NCI-H526 treated with DMSO at 0.1 percent for 48 hours (cell line): Measurements from ENCODE around the gene SOX5.

ENCODE experiments used
- DNase-seq: peaks from one replicate; lab custom pipeline; 2025; lab: John Stamatoyannopoulos, UW

The SOX5 gene

DNA sequence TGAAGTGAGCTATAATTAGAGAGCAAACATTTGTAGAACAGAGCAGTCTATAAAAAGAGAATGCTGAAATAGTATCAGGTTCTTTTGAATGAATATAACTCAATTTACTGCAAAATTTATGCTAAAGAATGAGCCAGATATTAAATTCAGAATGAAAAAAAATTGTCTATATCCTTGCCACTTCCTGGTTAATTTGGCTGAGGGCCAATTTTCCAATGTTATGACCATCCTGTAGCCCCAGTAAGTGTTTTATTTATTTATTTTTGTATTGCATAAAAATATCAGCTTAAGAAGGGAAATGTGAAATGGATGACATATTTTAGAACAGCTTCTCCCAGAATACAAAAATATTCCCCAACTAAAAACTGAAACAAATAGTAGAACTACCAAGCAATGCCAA, 263.4 kb downstream of the SOX5 start:
- no peak for DNase-seq

DNA sequence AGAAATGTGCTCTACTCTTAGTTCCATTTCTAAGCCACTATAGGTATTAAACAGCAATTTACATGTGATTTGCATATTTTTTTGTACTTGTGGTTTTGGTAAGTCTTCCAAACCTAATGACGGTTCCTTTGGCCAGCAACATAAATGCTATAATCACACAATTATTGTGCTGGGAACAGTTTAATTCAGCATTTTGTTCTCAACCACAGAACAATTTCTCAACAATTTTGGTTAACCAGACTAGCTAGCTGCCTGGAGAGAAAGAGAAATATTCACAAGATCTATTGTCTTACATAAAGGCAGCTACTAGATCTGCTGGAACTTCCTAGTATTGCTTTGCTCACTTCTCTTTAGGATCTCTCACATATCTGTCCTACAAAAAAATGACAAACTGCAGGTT, 265.3 kb downstream of the SOX5 start:
- DNase-seq: no peak

DNA sequence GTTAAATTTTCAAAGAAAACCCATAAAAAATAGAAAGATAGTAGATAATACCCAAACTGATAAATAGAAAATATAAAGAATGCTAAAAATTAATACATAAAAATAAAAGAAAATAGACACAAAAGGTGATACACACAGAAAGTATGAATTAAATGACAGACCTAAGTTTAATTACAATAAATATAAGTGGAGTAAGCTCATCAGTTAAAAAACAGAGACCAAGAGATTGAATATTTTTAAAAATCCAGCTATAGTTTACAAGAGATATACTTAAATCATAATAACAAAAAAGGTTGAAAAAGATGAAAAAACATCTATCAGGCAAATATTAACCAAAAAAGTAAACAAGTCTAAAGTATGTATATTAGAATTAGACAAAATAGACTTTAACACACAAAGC, 268.2 kb downstream of the SOX5 start:
- DNase-seq: no peak

DNA sequence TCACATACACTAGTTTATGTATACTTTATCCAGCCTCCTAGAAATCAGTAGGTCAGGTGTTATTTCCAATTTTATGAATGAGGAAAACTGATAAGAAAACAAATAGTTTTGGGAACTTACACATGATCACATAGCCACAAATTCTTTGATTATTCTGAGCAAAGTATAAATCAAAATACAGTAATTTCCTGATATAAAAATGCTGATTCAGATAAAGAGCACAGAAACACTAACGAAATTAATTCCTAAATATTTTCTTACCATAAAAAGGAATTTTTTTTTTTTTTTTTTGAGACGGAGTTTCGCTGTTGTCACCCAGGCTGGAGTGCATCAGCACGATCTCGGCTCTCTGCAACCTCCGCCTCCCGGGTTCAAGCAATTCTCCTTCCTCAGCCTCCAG, 275.4 kb downstream of the SOX5 start:
- no peak for DNase-seq

DNA sequence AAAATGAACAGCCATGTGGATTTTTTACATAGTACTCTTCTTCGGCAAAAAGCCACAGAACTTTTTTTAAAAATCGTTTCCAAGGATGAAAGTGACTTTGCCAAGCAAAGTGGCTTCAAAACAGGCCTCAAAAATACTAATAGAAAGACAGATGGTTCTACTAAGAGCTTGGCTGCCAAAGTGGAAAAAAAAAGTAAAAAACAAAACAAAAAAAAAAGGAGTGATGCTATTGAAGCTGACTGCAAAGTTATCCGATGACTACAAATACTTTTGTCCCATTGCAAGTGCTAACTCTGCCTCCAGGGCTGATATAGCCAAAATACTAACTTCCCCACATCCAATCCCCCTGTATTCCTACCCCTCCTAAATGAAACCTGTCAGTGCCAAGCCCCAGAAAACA, 277.6 kb downstream of the SOX5 start:
- no peak for DNase-seq

DNA sequence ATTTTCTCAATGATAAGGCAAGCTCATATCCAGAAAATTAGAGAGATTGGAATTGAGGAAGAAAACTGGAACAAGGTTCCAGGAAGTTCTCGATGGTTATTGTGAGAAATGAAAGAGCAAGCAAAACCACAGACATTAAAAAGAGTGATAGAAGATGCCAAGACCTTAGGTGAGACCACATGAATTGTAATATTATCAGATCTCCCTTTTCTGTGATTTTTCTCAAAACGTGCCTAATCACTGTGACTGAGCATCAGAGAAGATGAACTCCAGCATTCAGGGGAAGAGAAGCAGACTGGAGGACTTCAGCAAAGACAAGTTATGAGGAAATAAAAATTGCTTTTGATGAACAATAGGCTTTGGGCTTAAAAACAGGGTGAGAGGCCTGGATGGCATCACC, 278.8 kb downstream of the SOX5 start:
- DNase-seq: no peak

DNA sequence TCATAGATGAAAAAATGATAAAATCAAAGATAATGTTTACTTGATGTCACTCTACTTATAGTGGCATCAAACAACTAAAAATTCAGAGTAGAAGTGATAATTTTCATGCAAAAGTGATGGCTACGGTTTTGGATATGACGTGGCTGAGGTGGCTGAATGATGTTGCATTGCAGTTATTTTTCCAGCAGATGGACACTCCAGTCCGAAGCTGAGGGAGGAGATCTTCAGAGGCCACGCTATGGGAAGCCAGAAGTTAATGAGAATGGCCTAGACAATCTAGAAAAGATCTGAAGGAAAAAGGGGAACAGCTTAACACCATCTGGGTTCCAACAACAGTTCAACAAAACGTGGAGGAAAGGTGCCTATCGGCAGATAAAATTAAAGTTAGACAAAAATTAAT, 279.8 kb downstream of the SOX5 start:
- no peak for DNase-seq

DNA sequence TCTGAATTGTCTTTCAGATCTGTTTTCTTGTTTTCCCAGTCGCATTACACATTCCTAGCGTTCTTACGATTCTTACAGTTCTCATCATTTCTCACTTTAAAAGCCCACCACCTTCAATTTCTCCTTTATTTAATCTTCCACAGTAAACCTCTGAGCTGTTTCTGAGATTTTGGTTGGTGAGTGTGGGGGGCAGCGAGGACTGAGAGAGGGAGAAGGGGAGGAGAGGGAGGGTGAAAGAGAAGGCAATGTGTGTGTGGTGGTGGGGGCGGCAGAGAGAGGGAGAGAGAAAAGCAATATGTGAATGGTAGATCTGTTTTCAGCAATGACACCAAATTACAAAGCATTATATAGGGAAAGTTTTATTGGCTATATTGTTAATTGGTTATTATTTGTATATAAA, 282.6 kb downstream of the SOX5 start:
- no peak for DNase-seq

DNA sequence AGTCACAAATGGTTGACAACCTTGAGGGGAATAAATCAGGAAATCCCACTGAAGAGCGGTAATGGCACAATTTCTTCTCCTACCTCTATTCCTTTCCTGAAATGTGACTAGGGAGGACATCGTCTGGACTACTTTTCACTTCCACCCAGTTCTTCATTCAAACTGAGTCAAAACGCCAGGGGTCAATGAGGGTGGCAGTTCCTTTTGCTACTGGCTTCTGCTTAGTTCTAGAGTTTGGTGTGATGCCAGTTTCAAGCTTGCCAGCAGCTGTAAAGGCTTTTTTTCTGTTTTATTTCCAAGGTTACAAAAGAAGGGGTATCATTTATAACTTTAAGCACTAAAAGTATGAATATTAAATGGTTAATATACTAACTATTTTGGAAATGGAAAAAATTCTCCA, 286.5 kb downstream of the SOX5 start:
- no peak for DNase-seq

DNA sequence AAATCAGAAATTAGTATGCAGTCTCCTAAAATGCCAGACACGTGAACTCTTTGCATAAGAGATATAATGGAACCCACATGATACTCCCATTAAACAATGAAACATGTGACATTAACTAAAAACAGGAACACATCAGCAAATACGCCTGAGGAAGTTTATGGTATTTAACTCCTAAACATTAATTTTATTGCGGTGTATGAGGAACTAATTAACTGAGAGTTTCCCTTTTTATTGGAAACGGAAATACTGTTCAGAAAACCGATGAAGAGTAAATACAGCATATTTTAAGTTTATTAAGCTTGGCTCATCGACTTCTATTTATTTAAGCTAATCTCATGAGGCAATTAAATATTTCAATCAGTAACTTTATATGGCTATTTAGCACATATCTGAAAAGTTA, 290.3 kb downstream of the SOX5 start:
- no peak for DNase-seq

DNA sequence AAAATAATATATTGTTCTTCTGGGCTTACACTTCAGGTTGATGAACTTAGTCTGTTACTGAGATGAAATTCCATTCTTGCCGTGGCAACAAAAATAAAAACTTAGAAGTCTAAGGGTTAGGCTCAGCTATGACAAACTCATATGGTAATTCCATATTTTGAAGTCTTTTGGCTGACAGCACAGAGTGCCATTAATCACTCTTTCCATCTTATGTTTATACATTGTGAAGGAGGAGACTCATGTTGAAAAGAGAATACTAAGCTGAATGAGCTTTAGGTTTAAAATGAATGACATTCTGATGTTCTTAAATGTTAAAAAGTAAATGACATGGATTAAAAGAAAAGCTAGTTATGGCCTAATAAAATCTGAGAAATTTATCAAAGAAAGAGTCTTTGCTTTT, 291.9 kb downstream of the SOX5 start:
- no peak for DNase-seq

DNA sequence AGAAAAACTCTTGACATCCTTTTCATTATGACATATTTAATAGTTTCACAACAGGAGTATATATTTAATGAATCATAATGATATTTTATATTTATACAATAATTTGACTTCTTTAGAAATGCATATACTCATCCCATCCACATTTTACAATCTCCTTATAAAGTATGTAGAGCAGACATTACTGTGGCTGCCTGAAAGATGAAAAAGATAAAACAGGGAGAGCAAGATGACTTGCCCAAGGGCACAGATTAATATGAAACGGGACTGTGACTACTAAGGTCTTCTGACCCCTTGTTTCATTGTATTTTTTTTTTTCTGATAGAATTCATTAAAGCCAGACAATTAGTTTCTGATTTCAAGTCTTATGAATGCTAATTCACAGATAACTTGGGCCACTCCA, 293.6 kb downstream of the SOX5 start:
- no peak for DNase-seq

DNA sequence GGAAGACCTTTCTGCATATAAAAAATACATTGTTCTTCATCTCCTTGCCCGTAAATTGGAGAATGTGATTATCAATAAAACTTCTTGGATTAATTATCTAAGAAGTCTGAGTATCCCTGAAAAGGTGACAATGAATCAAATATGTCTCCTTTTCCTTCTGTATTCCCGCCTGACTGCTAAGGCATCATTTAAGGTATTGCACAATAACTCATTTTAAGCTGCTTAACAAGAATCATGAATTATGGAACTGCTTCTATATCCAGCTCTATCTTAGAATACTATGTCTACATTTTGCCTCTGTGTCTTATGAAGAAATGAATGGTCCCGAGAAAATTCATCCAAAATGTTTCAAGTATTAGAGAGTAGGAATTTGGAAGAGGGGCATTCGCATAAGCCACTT, 294.4 kb downstream of the SOX5 start:
- DNase-seq: no peak

DNA sequence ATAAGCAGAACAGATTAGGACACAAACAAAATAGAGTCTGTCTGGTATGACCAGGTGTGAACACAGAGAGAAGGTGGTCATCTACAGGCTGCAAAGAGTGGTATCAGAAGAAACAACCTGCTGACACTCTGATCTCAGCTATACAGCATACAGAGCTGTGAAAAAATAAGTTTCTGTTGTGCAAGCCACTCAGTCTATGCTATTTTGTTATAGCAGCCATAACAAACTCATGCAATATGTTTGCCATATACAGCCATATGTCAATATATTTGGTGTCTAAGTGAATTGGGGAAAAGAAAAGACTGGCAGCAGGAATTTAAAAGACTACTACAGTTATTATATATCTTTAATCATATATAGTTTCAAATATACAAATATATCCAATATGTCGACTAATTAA, 300.9 kb downstream of the SOX5 start:
- no peak for DNase-seq

DNA sequence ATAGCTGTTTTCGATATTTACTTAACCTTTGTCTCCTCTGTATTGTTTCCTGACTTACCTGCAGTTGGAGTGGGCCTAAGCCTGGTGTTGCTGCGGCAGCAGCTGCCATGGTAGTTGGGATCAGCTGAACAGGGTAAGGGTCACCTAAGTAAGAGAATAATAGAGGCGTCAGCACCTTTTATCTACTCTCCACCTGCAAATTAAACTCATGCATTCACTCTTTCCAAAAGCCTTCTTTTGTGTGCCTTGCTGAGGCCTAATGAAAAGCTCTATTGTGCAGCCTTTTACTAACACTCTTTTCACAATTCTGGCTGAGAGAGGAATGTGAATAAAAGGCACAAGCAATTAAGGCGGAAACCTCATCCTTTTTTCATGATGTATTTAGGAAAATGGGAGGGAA, 308.7 kb downstream of the SOX5 start:
- DNase-seq: peak; percentile 37

DNA sequence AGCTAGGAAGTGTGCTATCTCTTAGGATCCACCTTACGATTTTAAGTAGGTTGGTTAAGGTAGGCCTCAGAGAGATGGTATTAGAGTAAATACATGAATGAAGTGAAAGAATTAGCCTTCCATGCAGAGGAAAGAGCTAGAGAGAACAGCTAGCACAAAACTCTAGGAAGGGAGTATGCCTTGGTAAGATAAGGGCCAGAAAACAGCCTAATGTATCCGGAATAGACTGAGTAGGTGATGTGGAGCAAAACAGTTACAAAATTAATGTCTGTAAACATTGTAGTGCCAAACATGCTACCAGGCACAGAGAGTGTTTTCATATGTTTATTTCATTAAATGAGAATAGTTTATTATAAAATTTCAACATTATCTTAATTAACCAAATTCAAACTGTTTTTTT, 315.1 kb downstream of the SOX5 start:
- DNase-seq: no peak

DNA sequence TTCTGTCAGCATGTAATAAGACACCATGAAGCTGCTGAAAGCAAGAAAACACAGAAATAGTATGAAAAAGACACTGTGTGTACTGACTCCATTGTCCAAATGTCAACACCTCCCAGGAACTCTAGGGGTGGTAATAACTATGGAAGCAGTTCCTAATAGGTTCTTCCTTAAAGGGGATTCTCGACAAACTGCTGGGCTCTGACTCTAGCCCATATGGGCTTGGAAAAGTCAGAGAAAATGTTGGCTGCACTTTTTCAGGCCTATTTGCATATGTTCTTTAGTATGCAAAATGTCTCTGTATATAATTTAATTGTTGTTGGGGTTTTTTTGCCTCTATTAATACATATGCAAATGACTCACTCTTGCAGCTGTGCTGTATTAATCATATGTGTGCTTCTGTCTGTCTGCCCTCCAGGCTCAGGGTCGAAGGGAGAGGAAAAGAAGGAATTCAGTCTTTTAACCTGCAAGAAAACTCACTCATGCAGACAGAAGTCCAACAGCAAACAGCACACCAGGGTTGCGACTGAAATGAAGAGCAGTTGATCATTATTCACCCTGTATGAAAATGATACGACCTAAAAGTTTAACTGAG, 317.6 kb downstream of the SOX5 start:
- DNase-seq: peak; percentile 96

DNA sequence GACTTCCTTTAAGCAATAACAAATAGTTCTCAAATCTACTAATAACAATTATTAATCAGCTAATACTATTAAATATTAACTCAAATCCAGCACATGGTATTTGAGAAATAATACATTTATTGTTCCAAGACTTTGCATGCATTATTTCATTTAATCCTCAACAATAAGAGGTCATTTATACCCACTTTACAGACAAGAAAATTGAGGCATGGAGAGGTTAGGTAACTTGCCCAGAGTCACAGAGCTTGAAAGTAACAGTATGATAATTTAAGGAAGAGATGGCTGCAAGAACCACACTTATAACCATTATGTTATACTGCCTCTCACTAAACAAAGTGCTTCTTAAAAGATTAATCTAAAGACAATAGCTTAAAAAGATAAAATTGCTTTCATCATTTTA, 318.9 kb downstream of the SOX5 start:
- no peak for DNase-seq

DNA sequence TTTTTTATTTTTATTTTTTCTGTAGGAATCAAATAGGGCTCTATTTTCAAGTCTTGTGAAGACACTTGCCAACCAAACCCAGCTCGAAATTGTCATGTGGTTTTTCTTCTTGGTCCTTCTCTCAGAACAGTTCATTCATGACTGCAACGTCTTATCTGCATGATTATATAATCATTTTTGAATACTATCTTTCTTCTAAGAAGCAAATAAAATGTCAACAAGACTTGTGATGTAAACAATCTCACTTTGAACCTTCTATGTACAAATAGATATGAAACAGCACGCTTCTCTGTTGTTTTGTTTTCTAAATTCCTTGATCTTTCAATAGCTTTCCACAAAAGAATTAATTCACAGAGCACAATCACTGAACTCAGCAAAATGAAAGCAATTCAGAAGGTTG, 320.7 kb downstream of the SOX5 start:
- no peak for DNase-seq

DNA sequence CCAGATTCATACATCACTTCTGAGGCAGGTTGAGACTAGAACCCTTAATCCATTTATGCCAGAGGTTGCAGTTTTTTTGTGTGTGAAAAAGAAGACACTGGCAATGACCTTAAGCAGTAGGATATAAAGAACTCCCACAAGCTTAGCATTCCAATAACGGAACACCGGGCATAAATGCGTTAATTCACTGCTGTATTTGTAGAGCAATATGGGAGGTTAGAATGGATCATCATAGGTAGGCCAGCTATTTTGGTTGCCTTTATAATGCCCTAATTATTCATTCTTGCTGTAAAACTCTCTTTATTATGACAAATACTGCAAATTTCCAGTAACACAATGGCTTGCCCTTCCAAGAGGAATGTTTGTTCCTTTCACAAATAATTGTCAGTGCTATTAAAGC, 322.7 kb downstream of the SOX5 start:
- DNase-seq: no peak

DNA sequence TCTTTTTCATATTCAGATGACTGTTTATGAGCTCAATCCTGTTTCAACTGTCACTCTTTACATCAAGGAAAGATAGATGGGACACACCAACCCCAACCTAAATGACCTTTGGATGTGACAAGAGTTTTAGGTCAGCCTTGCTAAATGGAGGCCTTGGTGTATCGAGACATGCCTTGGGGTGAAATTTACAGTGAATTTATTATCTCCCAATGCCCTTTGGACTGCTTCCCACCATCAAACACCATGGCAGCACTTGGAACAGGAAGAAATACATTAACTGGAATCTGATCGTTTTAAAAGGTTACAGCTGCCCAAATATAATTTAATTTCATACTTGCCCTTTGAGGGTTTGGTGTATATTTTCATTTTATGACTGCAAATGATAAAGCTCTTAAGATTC, 327.6 kb downstream of the SOX5 start:
- DNase-seq: no peak

DNA sequence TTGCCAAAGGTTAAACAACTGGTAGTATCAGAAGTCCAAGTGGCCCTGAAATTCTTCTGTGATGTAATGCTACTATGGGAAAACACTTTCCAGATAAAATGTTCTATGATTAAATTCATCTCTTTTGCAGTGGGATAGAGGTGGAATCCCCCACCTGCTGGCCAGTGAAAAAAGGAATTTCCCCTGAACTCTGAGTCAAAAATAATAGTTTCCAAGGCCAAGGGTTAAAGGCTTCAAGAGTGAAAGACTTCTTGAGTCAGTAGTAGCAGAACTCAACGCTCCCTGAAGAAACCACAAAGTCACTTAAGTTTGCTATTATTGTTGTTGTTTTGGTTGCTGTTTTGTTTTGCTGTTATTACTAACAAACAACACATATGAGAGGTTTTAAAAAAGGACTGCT, 330.8 kb downstream of the SOX5 start:
- DNase-seq: no peak

DNA sequence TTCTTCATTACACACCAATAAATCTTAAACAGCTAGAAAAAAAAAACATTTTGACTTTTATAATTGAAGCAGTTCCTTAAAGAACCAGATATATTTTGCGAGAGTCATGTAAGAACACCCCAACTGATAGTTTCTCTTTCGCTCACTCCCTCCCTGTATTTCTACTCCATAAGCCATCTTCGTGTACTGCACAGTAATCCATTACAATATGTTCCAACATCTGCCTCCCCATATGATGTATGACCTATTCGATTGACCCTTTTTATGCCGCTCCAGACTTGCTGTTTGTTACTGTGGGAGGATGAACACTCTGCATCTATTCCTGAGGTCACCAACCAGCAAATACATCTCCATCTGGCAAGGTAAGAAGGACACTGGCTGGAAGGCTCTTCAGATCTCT, 331.7 kb downstream of the SOX5 start:
- no peak for DNase-seq

DNA sequence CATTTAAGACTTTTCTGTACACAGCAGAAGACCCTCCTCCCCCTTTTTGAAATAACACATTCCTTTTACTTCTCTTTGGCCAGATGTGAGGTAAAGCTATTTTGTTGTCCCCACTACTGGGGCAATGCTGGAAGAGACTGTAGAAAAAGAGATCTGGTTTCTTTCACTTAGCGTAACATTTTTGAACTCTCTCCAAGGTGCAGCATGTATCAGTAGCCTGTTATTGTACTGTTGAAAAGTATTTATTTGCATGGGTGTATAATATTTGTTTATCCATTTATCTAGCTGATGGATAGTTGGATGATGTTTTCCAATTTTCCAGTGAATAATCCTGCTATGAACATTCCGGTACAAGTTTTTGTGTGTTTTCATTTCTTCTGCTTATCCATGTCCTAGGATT, 335.2 kb downstream of the SOX5 start:
- DNase-seq: no peak

DNA sequence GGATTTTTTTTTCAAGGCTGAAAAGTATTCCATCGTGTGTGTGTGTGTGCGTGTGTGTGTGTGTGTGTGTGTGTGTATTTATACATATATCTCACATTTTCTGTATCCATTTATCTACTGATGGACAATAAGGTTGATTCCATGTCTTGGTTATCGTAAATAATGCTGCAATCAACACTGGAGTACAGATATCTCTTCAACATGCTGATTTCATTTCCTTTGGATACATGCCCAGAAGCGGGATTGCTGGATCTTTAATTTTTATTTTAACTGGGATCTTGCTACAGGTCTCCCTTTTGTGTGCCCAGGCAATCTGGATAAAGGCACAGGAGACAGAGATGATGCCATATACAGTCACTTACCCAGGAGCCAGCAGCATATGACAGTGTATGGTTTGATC, 338.1 kb downstream of the SOX5 start:
- DNase-seq: no peak
